K562 (cell line): ENCODE results near the gene MAML1. TPM values are rescaled to one million over a fixed set of nuclear protein-coding genes. Genes with fewer than 3 reads are reported as not detected.
A peak's percentile ranks its signal among the peaks of the same experiment; 100 is the strongest.

ENCODE experiments used
- DEAF1 ChIP-seq: fragments of 450-650 bp; formaldehyde crosslinking; IDR thresholded peaks from 2 replicates; pipeline ENCODE4 v1.4.0; 2020; ENCODE audit warnings: mild to moderate bottlenecking, moderate library complexity
- E2F3 ChIP-seq: fragments of 250-450 bp; sonication (Bioruptor Pico); IDR thresholded peaks from 2 replicates; pipeline ENCODE4 v1.4.0; 2020; ENCODE audit warnings: mild to moderate bottlenecking
- ETS1 ChIP-seq: conservative IDR thresholded peaks from 2 replicates; pipeline ENCODE4 v1.6.1; 2011; ENCODE audit warnings: low read depth, mild to moderate bottlenecking, low read length; ENCODE audit not compliant: control insufficient read depth
- GABPB1 ChIP-seq: sonication (generic); formaldehyde crosslinking; IDR thresholded peaks from 2 replicates; pipeline ENCODE4 v1.8.0; 2022; ENCODE audit warnings: mild to moderate bottlenecking, missing genetic modification reagents
- GATA2 ChIP-seq: sonication (generic); formaldehyde crosslinking; IDR thresholded peaks from 2 replicates; pipeline ENCODE4 v1.4.0; 2020; ENCODE audit warnings: mild to moderate bottlenecking, missing genetic modification reagents
- JUNB ChIP-seq: fragments of 450-650 bp; formaldehyde crosslinking; conservative IDR thresholded peaks from 2 replicates; pipeline ENCODE4 v1.4.0; 2020; ENCODE audit warnings: mild to moderate bottlenecking
- MAFF ChIP-seq: IDR thresholded peaks from 2 replicates; pipeline ENCODE4 v1.6.1; 2012; ENCODE audit warnings: low read length, improper control_type of control experiment
- MCM7 ChIP-seq, 2 experiments: fragments of 450-650 bp; IDR thresholded peaks; 2 replicates each; pipeline ENCODE4 v1.6.1; 2016 to 2018
- NR2C1 ChIP-seq, 2 experiments: fragments of 450-650 bp; IDR thresholded peaks; 2 replicates each; pipeline ENCODE4 v1.6.1; 2017; ENCODE audit warnings: mild to moderate bottlenecking in 2 of 2, antibody characterized with exemption in 1 of 2, inconsistent platforms in 1 of 2, missing compliant biosample characterization in 1 of 2, missing genetic modification characterization in 1 of 2
- PHF21A ChIP-seq: fragments of 450-650 bp; IDR thresholded peaks from 2 replicates; pipeline ENCODE4 v1.6.1; 2017; ENCODE audit warnings: low read depth, borderline replicate concordance
- PTTG1 ChIP-seq: fragments of 450-650 bp; IDR thresholded peaks from 2 replicates; pipeline ENCODE4 v1.6.1; 2016; ENCODE audit warnings: low read depth, mild to moderate bottlenecking, missing genetic modification characterization, missing compliant biosample characterization
- U2AF2 ChIP-seq: fragments of 200-400 bp; formaldehyde crosslinking; optimal IDR thresholded peaks from 2 replicates; pipeline ENCODE3; 2017; ENCODE audit warnings: low read depth, mild to moderate bottlenecking, low read length
- XRCC3 ChIP-seq: fragments of 450-650 bp; IDR thresholded peaks from 2 replicates; pipeline ENCODE4 v1.6.1; 2017; ENCODE audit warnings: mild to moderate bottlenecking, moderate library complexity
- ZBTB1 ChIP-seq: sonication (generic); formaldehyde crosslinking; IDR thresholded peaks from 2 replicates; pipeline ENCODE4 v1.8.1; 2023; ENCODE audit warnings: missing genetic modification reagents, low read depth, mild to moderate bottlenecking, borderline replicate concordance
- ZBTB7A ChIP-seq: IDR thresholded peaks from 2 replicates; pipeline ENCODE4 v1.6.1; 2011; ENCODE audit warnings: low read depth, mild to moderate bottlenecking, low read length, moderate library complexity, borderline replicate concordance; ENCODE audit not compliant: control insufficient read depth
- ZNF324 ChIP-seq: fragments of 250-450 bp; sonication (Bioruptor Pico); IDR thresholded peaks from 2 replicates; pipeline ENCODE4 v1.4.0; 2020; ENCODE audit warnings: mild to moderate bottlenecking
- ZNF436 ChIP-seq: fragments of 250-450, 450-650 bp; sonication (Bioruptor Pico); formaldehyde crosslinking; IDR thresholded peaks from 2 replicates; pipeline ENCODE4 v1.7.0; 2020; ENCODE audit warnings: mild to moderate bottlenecking
- ZNF586 ChIP-seq: fragments of 450-650 bp; formaldehyde crosslinking; conservative IDR thresholded peaks from 2 replicates; pipeline ENCODE4 v1.4.0; 2020; ENCODE audit warnings: mild to moderate bottlenecking, moderate library complexity
- ZNF695 ChIP-seq: fragments of 450-650 bp; formaldehyde crosslinking; IDR thresholded peaks from 2 replicates; pipeline ENCODE4 v1.4.0; 2020; ENCODE audit warnings: mild to moderate bottlenecking, moderate library complexity
- polyA plus RNA-seq, 8 experiments: library from polyadenylated mRNA; depleted of rRNA in 4 of 8; stranded (reverse) in 5 of 8; unstranded in 3 of 8; fragments of >200 nt; fragmentation: Nextera tagmentation in 2 of 8; fragmentation: Illumina TruSeq in 1 of 8; extraction: Ambion mirVana in 2 of 8; extraction: Trizol in 1 of 8; gene quantifications; 2 replicates each; pipeline versions ENCODE4 v1.2.1 to v1.2.3, GENCODE V29; 2011 to 2014; ENCODE audit warnings: inconsistent platforms in 1 of 8, missing spikeins in 1 of 8
- total RNA-seq, 7 experiments: library from RNA; depleted of rRNA in 6 of 7; stranded (reverse); fragments of >200 nt in 6 of 7; fragmentation: Illumina TruSeq in 2 of 7; extraction: Trizol in 2 of 7; gene quantifications; 2 replicates each; pipeline versions ENCODE4 v1.2.1 to v1.2.3, GENCODE V29; 2011 to 2021; ENCODE audit warnings: low replicate concordance in 1 of 7
- TF ChIP-seq, protein P1 (sequence below): sonication (generic); formaldehyde crosslinking; IDR thresholded peaks from 2 replicates; pipeline ENCODE4 v1.9.0; 2022; ENCODE audit warnings: mild to moderate bottlenecking, missing genetic modification reagents
- TF ChIP-seq, protein P2 (sequence below): fragments of 450-650 bp; IDR thresholded peaks from 2 replicates; pipeline ENCODE4 v1.6.1; 2018; ENCODE audit not compliant: partially characterized antibody

The MAML1 gene
- total and polyA plus RNA-seq, 9 of the 15 experiments (the other 6 are each of a cell fraction or from before 2014, with no cell fraction given), result 0.32 to 18.4 (median 7.0) TPM

- TF ChIP-seq ETS1 (no peak), ZNF695 (CRISPR knock-in tag) (no peak), MCM7 (IDR thresholded peaks at IDR 0.05) (no peak), ZNF436 (CRISPR knock-in tag) (no peak), ZBTB1 (CRISPR knock-in tag) (no peak), GATA2 (peak; percentile 48), ZBTB7A (no peak; the same call in 1 of the 2 replicates), XRCC3 (no peak), DEAF1 (CRISPR knock-in tag) (0 out of 2 replicates have a peak, but pooled peaks have one; percentile 17), ZNF324 (no peak), ZNF586 (CRISPR knock-in tag) (no peak), U2AF2 (no peak), E2F3 (peak; percentile 81), NR2C1 (IDR thresholded peaks at IDR 0.05) (no peak), NR2C1 (tag; IDR thresholded peaks at IDR 0.05) (no peak), PTTG1 (tag) (no peak), MAFF (peak; percentile 30; the same call in 1 of the 2 replicates), JUNB (CRISPR knock-in tag) (no peak; the same call in 1 of the 2 replicates), GABPB1 (CRISPR knock-in tag) (peak; percentile 93), PHF21A (no peak)
- TF ChIP-seq, protein P1, sequence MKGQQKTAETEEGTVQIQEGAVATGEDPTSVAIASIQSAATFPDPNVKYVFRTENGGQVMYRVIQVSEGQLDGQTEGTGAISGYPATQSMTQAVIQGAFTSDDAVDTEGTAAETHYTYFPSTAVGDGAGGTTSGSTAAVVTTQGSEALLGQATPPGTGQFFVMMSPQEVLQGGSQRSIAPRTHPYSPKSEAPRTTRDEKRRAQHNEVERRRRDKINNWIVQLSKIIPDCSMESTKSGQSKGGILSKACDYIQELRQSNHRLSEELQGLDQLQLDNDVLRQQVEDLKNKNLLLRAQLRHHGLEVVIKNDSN (CRISPR knock-in tag), result no peak
- TF ChIP-seq, protein P2, sequence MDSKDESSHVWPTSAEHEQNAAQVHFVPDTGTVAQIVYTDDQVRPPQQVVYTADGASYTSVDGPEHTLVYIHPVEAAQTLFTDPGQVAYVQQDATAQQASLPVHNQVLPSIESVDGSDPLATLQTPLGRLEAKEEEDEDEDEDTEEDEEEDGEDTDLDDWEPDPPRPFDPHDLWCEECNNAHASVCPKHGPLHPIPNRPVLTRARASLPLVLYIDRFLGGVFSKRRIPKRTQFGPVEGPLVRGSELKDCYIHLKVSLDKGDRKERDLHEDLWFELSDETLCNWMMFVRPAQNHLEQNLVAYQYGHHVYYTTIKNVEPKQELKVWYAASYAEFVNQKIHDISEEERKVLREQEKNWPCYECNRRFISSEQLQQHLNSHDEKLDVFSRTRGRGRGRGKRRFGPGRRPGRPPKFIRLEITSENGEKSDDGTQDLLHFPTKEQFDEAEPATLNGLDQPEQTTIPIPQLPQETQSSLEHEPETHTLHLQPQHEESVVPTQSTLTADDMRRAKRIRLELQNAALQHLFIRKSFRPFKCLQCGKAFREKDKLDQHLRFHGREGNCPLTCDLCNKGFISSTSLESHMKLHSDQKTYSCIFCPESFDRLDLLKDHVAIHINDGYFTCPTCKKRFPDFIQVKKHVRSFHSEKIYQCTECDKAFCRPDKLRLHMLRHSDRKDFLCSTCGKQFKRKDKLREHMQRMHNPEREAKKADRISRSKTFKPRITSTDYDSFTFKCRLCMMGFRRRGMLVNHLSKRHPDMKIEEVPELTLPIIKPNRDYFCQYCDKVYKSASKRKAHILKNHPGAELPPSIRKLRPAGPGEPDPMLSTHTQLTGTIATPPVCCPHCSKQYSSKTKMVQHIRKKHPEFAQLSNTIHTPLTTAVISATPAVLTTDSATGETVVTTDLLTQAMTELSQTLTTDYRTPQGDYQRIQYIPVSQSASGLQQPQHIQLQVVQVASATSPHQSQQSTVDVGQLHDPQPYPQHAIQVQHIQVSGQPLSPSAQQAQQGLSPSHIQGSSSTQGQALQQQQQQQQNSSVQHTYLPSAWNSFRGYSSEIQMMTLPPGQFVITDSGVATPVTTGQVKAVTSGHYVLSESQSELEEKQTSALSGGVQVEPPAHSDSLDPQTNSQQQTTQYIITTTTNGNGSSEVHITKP, result peak; percentile 84
Observed at GRCh38 chr5:179697993-179698934, 34.4 kb upstream of the MAML1 start (continued).
